SU-DHL-6 (cell line): ENCODE results near the gene SYT2.

Experiments used
- CTCF ChIP-seq: fragments of 200-600 bp; sonication (generic); IDR thresholded peaks from one replicate; pipeline ENCODE4 v1.5.1; 2017; ENCODE audit warnings: antibody characterized with exemption, mild to moderate bottlenecking, low read length, moderate library complexity; ENCODE audit not compliant: insufficient read depth, poor library complexity, severe bottlenecking
- EZH2phosphoT487 ChIP-seq: fragments of 200-600 bp; sonication (generic), shearing (Covaris generic); conservative IDR thresholded peaks from 2 replicates; pipeline ENCODE4 v1.6.1; 2018; ENCODE audit warnings: mild to moderate bottlenecking, antibody characterized with exemption, low read length, moderate library complexity, mixed read lengths

GRCh38 chr1:202580619-202581018, 129.6 kb downstream of the SYT2 start:
- TF ChIP-seq CTCF (no peak), EZH2phosphoT487 (no peak)
